WTC11 (cell line): ENCODE measurements around the gene DPH5. TPM values are rescaled to one million over a fixed set of nuclear protein-coding genes. Genes with fewer than 3 reads are reported as not detected.

ENCODE experiments used
- ATAC-seq: fragments of 200-7000 bp; cut with Tn5 transposase; 2 replicates; pipeline ENCODE4 v1.10.0; 2021; ENCODE audit warnings: mild to moderate bottlenecking, moderate library complexity
- CTCF ChIA-PET: fragments of 300-600 bp; sonication (Branson Sonifier 250); formaldehyde crosslinking; loops from one replicate; lab custom pipeline; 2021; ENCODE audit warnings: antibody characterized with exemption; lab: Charles Lee
- POLR2A ChIA-PET: fragments of 350-600 bp; sonication (Branson Sonifier 250); formaldehyde crosslinking; loops from one replicate; lab custom pipeline; 2021; ENCODE audit warnings: antibody characterized with exemption; lab: Charles Lee
- DNase-seq: peaks from one replicate; pipeline ENCODE4 v3.0.0; 2021; ENCODE audit warnings: low spot score
- H3K27ac Mint-ChIP-seq: 2 replicates; pipeline ENCODE4 v1.8.0; 2021; ENCODE audit warnings: mixed read lengths
- H3K27me3 Mint-ChIP-seq: 2 replicates; pipeline ENCODE4 v1.8.0; 2021; ENCODE audit warnings: low read depth, mild to moderate bottlenecking, moderate library complexity, mixed read lengths
- H3K36me3 Mint-ChIP-seq: 2 replicates; pipeline ENCODE4 v1.8.0; 2021; ENCODE audit warnings: mixed read lengths
- H3K4me1 Mint-ChIP-seq: 2 replicates; pipeline ENCODE4 v1.8.0; 2022; ENCODE audit warnings: mixed read lengths
- H3K4me3 Mint-ChIP-seq: 2 replicates; pipeline ENCODE4 v1.8.0; 2021; ENCODE audit warnings: mild to moderate bottlenecking, moderate library complexity, mixed read lengths
- H3K9me3 Mint-ChIP-seq: 2 replicates; pipeline ENCODE4 v1.8.0; 2021; ENCODE audit warnings: mixed read lengths
- AFF4 ChIP-seq: sonication (generic); formaldehyde crosslinking; IDR thresholded peaks from 2 replicates; pipeline ENCODE4 v1.8.1; 2023; ENCODE audit warnings: mild to moderate bottlenecking, missing genetic modification reagents, borderline replicate concordance
- ATF6 ChIP-seq: sonication (generic); formaldehyde crosslinking; IDR thresholded peaks from 2 replicates; pipeline ENCODE4 v1.8.1; 2023; ENCODE audit warnings: mild to moderate bottlenecking, missing genetic modification reagents
- FOXJ3 ChIP-seq: sonication (generic); formaldehyde crosslinking; IDR thresholded peaks from 2 replicates; pipeline ENCODE4 v1.9.0; 2021; ENCODE audit warnings: missing genetic modification reagents, mild to moderate bottlenecking, borderline replicate concordance
- HMGA2 ChIP-seq: fragments of 250-450 bp; sonication (Bioruptor Pico); IDR thresholded peaks from 2 replicates; pipeline ENCODE4 v1.4.0; 2021; ENCODE audit warnings: mild to moderate bottlenecking, moderate library complexity
- HMGXB4 ChIP-seq: sonication (generic); formaldehyde crosslinking; IDR thresholded peaks from 2 replicates; pipeline ENCODE4 v1.8.1; 2023; ENCODE audit warnings: mild to moderate bottlenecking, moderate library complexity, missing genetic modification reagents
- JAZF1 ChIP-seq: fragments of 250-450 bp; sonication (Bioruptor Pico); IDR thresholded peaks from 2 replicates; pipeline ENCODE4 v1.9.0; 2021; ENCODE audit warnings: moderate library complexity, mild to moderate bottlenecking, inconsistent platforms
- NFATC4 ChIP-seq: fragments of 250-450 bp; sonication (Bioruptor Pico); IDR thresholded peaks from 2 replicates; pipeline ENCODE4 v1.9.0; 2021; ENCODE audit warnings: mild to moderate bottlenecking
- NFE2L1 ChIP-seq: sonication (generic); formaldehyde crosslinking; IDR thresholded peaks from 2 replicates; pipeline ENCODE4 v1.8.1; 2023; ENCODE audit warnings: missing genetic modification reagents
- PREB ChIP-seq: sonication (generic); formaldehyde crosslinking; IDR thresholded peaks from 2 replicates; pipeline ENCODE4 v1.8.1; 2022; ENCODE audit warnings: mild to moderate bottlenecking, missing genetic modification reagents, moderate library complexity, borderline replicate concordance
- ZNF138 ChIP-seq: sonication (generic); formaldehyde crosslinking; conservative IDR thresholded peaks from 2 replicates; pipeline ENCODE4 v1.8.1; 2022; ENCODE audit warnings: mild to moderate bottlenecking, moderate library complexity, missing genetic modification reagents
- ZNF425 ChIP-seq: fragments of 250-450 bp; sonication (Bioruptor Pico); conservative IDR thresholded peaks from 2 replicates; pipeline ENCODE4 v1.9.0; 2021; ENCODE audit warnings: mild to moderate bottlenecking
- total RNA-seq: library from RNA; stranded (reverse); gene quantifications from 3 replicates; pipeline ENCODE4 v1.2.3, GENCODE V29; 2021

The DPH5 gene
- total RNA-seq, 1 experiment from 2014 or later, result 64.8 TPM

- ATAC-seq (no peak), DNase-seq (no peak)
- H3K36me3 Mint-ChIP-seq, result no peaks in the 10 kb centered on the region
- ChIA-PET CTCF (no interaction called here), POLR2A (no interaction called here)
- TF ChIP-seq NFE2L1 (no peak), AFF4 (CRISPR knock-in tag) (no peak), ZNF425 (no peak), HMGXB4 (CRISPR knock-in tag) (no peak)
- no peak overlapping the region for H3K27ac Mint-ChIP-seq
- no peaks in the 10 kb centered on the region for H3K9me3 Mint-ChIP-seq
- no peaks in the 10 kb centered on the region for H3K4me1 Mint-ChIP-seq
- no peak overlapping the region for H3K4me3 Mint-ChIP-seq
- H3K27me3 Mint-ChIP-seq, result no peaks in the 10 kb centered on the region
These were observed 26.4 kb upstream of the DPH5 start for GRCh38 chr1:101051688-101052638.

GRCh38 chr1:101050869-101051268 is 25.3 kb upstream of the DPH5 start:
- Mint-ChIP-seq H3K36me3 (no peaks in the 10 kb centered on the region), H3K4me1 (no peaks in the 10 kb centered on the region), H3K4me3 (no peak overlapping the region), H3K9me3 (no peaks in the 10 kb centered on the region), H3K27ac (no peak overlapping the region), H3K27me3 (no peaks in the 10 kb centered on the region)
- TF ChIP-seq NFATC4 (CRISPR knock-in tag) (no peak), PREB (no peak), ZNF138 (CRISPR knock-in tag) (no peak), JAZF1 (no peak), ATF6 (CRISPR knock-in tag) (no peak), FOXJ3 (CRISPR knock-in tag) (no peak), HMGA2 (CRISPR knock-in tag) (no peak)
- ATAC-seq (no peak), DNase-seq (no peak)
- ChIA-PET CTCF (no interaction called here), POLR2A (no interaction called here)
